ENCODE data around the gene MRPL11.

GRCh38 chr11:66420671-66421476 is 17.8 kb downstream of the MRPL11 start, which contains the start of gene NPAS4:
- TF ChIP-seq EP300 (IDR thresholded peaks at IDR 0.05) (no peak), POLR2A (IDR thresholded peaks at IDR 0.05) (no peak), POLR2AphosphoS5 (IDR thresholded peaks at IDR 0.05) (no peak)
- TF ChIP-seq, protein P1, sequence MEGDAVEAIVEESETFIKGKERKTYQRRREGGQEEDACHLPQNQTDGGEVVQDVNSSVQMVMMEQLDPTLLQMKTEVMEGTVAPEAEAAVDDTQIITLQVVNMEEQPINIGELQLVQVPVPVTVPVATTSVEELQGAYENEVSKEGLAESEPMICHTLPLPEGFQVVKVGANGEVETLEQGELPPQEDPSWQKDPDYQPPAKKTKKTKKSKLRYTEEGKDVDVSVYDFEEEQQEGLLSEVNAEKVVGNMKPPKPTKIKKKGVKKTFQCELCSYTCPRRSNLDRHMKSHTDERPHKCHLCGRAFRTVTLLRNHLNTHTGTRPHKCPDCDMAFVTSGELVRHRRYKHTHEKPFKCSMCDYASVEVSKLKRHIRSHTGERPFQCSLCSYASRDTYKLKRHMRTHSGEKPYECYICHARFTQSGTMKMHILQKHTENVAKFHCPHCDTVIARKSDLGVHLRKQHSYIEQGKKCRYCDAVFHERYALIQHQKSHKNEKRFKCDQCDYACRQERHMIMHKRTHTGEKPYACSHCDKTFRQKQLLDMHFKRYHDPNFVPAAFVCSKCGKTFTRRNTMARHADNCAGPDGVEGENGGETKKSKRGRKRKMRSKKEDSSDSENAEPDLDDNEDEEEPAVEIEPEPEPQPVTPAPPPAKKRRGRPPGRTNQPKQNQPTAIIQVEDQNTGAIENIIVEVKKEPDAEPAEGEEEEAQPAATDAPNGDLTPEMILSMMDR (IDR thresholded peaks at IDR 0.05): no peak
